NCI-H82 treated with DMSO at 0.1 percent for 48 hours (cell line): ENCODE results near the gene ZNF606.

Source experiments
- DNase-seq: peaks from one replicate; lab custom pipeline; 2025; ENCODE audit not compliant: unreplicated experiment; lab: John Stamatoyannopoulos, UW

ZNF606 gene

DNA sequence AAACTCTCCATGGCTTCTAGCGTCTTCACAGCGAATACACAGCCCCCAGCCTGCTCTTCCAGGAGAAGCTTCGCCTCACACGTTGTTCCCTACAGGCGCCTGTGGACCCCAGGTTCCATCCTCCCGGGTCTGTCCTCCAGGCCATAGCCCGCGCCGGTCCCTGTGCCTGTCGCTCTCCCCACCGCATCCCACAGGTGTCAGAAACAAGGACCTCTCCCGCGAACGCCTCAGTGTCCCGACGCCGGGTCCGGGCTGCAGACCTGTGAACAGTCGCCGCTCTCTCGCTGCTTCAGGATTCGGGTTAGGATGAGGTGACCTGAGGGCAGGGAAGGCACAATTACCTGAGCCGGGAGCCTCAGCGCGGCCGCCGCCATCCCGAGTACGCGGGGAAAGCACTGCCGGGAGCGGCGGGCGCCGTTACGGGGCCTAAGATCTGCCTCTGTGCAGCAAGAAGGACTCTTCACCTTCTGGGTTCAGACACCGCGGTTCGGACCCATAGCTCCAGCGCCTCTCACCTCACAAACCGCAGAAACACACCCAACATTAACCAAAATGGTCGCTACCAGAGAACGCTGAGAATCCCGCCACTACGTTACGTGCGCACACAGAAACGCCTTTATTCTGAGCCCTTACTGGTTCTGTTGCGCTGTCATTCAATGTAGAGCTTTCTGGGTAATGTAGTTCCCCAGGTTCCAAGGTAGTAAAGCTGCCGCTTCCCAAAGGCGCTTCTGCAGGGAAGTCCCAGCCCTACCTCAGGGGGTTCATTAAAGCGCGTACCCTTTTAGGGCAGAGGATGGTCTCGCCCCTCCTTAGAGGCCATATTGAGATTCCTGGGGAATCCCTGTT, 67.6 kb downstream of the ZNF606 start, which contains the start of gene ZNF418:
Gene ZNF418 (minus strand): TSS at position 583 of the 846 bp plus-strand sequence. CDS start 1,580 bp downstream, outside the sequence.
- peak; percentile 85 for DNase-seq

DNA sequence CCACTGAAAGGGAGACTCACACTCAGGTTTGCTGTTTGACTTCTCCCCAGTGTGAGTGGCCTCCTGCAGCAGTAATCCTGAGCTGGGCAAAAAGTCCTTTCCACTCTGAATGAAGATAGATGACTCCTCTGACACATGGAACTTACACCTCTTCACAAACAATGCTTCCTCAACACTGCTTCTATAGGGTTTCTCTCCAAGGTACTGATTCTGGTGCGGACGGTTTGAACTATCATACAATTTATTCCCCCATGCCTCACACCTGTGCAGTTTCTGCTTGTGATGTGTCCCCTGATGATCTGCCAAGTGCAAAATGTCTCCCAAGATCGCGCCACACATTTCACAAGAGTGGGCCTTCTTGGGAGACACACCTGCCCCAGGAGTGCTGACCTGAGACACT, 75.0 kb downstream of the ZNF606 start:
- no peak for DNase-seq
